GM12874 (cell line): Measurements from ENCODE around the gene RBM5.

Experiments used
- TF ChIP-seq, protein P1 (sequence below): IDR thresholded peaks from 2 replicates; pipeline ENCODE4 v1.5.1; 2011; ENCODE audit warnings: low read depth, mild to moderate bottlenecking, control low read depth, low read length, moderate library complexity; ENCODE audit not compliant: insufficient read depth

RBM5 gene

DNA sequence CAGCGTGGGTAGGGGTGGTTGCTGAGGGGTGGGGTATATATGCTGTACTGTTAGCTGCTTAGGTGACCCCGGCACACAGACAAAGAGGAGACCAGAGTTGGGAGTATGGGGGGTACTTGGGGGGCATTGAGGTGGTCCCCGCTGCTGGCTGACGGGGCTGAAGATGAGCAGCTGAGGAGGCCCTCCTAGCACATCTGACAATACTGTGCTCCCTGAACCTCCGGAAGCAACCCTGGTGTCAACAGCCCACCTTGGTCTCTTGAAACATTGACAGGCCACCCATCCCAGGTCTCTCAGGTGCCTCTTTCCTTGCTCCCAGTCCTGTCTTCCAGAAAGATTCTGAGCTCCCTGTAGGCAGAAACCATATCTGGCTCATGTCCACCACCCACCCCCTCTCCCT lies 47.2 kb downstream of the RBM5 start:
- TF ChIP-seq, protein P1, sequence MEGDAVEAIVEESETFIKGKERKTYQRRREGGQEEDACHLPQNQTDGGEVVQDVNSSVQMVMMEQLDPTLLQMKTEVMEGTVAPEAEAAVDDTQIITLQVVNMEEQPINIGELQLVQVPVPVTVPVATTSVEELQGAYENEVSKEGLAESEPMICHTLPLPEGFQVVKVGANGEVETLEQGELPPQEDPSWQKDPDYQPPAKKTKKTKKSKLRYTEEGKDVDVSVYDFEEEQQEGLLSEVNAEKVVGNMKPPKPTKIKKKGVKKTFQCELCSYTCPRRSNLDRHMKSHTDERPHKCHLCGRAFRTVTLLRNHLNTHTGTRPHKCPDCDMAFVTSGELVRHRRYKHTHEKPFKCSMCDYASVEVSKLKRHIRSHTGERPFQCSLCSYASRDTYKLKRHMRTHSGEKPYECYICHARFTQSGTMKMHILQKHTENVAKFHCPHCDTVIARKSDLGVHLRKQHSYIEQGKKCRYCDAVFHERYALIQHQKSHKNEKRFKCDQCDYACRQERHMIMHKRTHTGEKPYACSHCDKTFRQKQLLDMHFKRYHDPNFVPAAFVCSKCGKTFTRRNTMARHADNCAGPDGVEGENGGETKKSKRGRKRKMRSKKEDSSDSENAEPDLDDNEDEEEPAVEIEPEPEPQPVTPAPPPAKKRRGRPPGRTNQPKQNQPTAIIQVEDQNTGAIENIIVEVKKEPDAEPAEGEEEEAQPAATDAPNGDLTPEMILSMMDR: no peak

DNA sequence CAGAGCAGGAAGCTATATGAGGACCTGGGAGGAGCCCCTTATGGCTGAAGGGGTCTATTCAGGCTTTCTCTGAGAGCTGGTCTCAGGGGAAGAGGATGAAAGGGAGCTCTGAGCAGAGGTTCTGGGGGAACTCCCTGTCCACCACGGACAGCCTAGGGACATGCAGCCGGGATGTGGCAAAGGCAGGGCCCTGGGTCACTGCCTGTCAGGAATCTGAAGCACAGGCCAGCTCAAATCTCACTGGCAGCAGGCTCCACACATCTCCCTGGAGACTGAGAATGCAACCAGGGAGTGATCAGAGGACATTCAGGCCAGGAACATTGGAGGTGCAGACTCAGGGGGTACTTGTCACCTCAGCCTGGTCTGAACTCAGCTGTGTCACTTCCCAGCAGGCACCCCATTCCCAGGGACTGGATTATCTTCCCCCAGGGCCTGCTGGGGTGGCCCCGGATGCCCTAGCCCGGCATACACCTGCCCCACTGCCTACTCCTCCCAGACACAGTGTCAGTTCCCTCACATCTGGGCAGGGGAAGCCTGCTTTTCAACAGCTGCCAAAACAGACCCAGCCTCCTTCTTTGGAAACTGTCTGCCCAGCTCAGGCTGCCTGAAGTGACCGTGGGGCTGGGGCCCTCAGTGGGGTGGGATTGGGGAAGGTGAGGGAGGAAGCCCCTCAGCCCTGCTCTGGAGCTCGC lies 48.1 kb downstream of the RBM5 start:
- TF ChIP-seq, protein P1: no peak

- TF ChIP-seq, protein P1: no peak
Measured at GRCh38 chr3:50137531-50137930, 48.8 kb downstream of the RBM5 start.

DNA sequence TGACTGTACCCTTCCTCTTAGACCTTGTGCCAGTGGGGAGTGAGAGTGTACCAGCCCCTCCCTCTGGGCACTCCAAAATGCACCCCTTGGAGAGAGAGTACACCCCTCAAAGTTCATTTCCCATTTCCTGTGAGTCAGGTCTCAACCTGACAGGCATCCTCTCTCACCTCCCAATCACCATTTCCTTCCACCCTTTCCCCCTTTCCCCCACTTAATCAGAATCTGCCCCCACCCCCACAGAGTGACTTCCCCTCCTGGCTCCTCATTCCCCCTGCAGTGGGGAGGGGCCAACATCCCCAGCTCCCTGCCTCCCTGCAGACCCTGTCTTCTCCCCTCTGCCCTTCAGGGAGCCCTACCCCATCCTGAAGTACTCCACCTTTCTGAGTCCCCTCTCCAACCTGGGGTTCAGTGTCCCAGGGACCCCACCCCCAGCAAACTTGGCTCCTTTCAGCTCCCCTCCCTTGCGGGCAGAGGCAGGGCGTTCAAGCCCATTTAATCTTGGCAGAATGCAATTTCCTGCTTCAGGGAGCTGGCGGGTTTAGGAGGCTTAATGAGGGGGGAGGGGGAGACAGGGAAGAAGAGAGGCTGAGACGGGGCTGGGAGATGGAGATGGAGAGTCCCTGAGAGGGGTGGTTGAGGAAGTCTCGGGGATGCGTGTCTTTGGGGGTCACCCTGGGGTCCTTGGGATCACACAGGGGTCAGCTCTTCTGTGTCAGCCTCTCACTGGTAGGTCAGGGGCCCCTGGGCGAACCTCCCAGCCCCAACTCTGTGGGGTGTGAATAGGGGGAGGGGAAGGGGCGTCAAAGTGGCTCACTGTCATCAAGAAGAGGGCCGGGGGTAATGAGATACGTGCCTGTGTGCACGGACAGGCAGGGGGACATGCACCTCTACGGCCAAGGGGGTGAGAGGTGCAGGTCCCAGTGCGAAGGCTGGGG lies 49.8 kb downstream of the RBM5 start:
- TF ChIP-seq, protein P1: no peak

- TF ChIP-seq, protein P1: no peak
Measured at GRCh38 chr3:50139308-50139707, 50.6 kb downstream of the RBM5 start.

DNA sequence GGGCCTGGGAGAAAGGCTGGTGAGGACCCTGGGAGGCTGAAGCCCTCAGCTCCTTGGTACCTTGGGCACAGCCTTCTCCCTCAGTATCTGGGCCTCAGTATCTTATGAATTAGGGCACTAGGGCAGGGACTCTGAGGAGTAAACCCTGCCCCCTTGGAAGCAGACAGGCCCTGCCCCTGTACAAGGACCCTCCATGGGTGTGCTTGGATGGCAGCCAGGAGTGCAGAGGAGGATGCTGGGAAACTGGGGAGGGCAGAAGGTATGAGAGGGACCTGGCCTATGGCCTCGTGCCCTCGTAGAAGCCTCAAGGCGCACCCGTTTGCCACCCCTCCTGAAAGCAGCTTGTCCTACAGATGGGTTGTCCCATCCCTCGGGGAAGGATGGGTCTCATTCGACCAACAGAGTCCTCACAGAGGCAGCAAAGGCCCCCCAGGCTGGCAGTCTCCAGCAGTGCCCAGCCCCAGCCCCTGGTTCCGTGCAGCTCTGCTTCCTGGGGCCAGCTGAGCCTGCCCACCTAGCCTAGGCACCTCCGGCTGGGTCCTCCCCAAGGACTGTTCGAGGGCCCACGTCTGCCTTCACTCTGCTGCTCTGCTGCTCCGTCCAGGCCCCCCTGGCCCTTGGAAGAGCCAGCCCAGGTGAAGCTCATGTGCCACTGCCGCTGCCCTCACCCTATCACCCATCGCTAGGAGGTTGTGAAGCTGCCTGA lies 51.2 kb downstream of the RBM5 start:
- TF ChIP-seq, protein P1: no peak

DNA sequence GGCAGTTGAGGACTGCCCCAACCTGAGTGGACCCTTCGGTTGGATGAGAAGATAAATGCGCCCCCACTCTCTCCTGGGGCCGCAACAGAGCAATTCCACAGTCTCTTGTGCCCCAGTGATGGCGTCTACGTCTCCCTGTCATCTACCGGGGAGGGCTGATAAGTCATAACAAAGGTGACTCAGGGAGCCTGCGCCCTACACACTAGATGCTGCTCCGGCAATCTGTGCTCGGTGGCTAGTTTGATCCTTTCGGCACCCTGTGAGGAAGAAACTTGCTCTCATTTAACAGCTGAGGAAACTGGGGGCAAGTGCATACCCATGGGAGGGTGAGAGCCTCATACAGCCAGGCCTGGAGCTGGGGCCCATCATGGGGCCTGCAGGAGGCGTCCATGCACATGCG lies 52.3 kb downstream of the RBM5 start:
- TF ChIP-seq, protein P1: no peak
